ENCODE results near the gene DCTPP1.

DNA sequence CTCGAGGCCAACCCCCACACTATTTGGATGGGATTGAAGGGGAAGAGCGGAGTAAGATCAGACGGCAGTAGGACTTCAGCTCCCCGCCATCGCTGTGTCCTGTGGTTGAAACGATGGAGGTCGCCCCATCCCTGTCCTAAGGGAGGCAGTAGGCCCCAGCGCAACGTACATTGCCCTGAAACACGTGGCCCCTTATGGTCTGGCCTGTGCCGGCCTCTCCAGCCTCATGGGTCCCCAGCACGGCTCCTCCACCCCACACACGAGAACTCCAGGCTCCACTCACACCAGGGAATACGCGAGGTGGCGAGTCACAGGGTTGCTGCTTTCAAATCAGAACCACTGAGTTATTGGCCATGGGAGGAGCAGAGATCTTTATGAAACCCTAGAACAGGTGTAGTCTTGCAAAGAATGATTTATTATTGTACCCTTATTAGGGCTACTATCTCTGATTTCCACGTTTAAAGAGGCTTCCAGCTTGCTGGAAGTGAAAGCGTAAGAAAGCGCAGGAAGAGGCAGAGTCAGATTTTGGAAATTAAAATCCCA is 669 bp upstream of the DCTPP1 start:
- no peak for TF ChIP-seq SETDB1 (CRISPR knock-in tag; IDR thresholded peaks at IDR 0.05; ENCODE audit: borderline replicate concordance)
- TF ChIP-seq MAFK (conservative IDR thresholded peaks at IDR 0.05 in 1 of 2, IDR thresholded peaks at IDR 0.05 in 1 of 2; ENCODE audit: low read length in 2 of 2), result no peak
- TF ChIP-seq, protein P1, sequence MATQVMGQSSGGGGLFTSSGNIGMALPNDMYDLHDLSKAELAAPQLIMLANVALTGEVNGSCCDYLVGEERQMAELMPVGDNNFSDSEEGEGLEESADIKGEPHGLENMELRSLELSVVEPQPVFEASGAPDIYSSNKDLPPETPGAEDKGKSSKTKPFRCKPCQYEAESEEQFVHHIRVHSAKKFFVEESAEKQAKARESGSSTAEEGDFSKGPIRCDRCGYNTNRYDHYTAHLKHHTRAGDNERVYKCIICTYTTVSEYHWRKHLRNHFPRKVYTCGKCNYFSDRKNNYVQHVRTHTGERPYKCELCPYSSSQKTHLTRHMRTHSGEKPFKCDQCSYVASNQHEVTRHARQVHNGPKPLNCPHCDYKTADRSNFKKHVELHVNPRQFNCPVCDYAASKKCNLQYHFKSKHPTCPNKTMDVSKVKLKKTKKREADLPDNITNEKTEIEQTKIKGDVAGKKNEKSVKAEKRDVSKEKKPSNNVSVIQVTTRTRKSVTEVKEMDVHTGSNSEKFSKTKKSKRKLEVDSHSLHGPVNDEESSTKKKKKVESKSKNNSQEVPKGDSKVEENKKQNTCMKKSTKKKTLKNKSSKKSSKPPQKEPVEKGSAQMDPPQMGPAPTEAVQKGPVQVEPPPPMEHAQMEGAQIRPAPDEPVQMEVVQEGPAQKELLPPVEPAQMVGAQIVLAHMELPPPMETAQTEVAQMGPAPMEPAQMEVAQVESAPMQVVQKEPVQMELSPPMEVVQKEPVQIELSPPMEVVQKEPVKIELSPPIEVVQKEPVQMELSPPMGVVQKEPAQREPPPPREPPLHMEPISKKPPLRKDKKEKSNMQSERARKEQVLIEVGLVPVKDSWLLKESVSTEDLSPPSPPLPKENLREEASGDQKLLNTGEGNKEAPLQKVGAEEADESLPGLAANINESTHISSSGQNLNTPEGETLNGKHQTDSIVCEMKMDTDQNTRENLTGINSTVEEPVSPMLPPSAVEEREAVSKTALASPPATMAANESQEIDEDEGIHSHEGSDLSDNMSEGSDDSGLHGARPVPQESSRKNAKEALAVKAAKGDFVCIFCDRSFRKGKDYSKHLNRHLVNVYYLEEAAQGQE (IDR thresholded peaks at IDR 0.05; ENCODE audit: borderline replicate concordance in 1 of 2, low read depth in 1 of 2, low read length in 2 of 2), result no peak
- TF ChIP-seq, protein P2, sequence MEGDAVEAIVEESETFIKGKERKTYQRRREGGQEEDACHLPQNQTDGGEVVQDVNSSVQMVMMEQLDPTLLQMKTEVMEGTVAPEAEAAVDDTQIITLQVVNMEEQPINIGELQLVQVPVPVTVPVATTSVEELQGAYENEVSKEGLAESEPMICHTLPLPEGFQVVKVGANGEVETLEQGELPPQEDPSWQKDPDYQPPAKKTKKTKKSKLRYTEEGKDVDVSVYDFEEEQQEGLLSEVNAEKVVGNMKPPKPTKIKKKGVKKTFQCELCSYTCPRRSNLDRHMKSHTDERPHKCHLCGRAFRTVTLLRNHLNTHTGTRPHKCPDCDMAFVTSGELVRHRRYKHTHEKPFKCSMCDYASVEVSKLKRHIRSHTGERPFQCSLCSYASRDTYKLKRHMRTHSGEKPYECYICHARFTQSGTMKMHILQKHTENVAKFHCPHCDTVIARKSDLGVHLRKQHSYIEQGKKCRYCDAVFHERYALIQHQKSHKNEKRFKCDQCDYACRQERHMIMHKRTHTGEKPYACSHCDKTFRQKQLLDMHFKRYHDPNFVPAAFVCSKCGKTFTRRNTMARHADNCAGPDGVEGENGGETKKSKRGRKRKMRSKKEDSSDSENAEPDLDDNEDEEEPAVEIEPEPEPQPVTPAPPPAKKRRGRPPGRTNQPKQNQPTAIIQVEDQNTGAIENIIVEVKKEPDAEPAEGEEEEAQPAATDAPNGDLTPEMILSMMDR (CRISPR knock-in tag; IDR thresholded peaks at IDR 0.05), result peak; percentile 80
- peak; percentile 49; the same call in 1 of the 2 replicates for TF ChIP-seq ZSCAN25 (CRISPR knock-in tag; IDR thresholded peaks at IDR 0.05)
- TF ChIP-seq THYN1 (CRISPR knock-in tag; IDR thresholded peaks at IDR 0.05; ENCODE audit: borderline replicate concordance, low read depth), result no peak
- TF ChIP-seq, protein P3, sequence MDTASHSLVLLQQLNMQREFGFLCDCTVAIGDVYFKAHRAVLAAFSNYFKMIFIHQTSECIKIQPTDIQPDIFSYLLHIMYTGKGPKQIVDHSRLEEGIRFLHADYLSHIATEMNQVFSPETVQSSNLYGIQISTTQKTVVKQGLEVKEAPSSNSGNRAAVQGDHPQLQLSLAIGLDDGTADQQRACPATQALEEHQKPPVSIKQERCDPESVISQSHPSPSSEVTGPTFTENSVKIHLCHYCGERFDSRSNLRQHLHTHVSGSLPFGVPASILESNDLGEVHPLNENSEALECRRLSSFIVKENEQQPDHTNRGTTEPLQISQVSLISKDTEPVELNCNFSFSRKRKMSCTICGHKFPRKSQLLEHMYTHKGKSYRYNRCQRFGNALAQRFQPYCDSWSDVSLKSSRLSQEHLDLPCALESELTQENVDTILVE (CRISPR knock-in tag; IDR thresholded peaks at IDR 0.05), result no peak; the same call in 1 of the 2 replicates
- TF ChIP-seq GABPB1 (CRISPR knock-in tag; IDR thresholded peaks at IDR 0.05), result no peak
- no peak for TF ChIP-seq GTF2F1 (IDR thresholded peaks at IDR 0.05; ENCODE audit: low read length)
- TF ChIP-seq YEATS4 (CRISPR knock-in tag; IDR thresholded peaks at IDR 0.05; ENCODE audit: borderline replicate concordance), result peak; percentile 71

Measured in HepG2 (cell line).